Omental fat pad (tissue), 4 donors: ENCODE data around the gene TRA2B. TPM values are rescaled to one million over a fixed set of nuclear protein-coding genes. Genes with fewer than 3 reads are reported as not detected.

Source experiments
- ATAC-seq: fragments of 150-250 bp; one replicate; pipeline ENCODE4 v1.9.1; 2016; ENCODE audit warnings: mild to moderate bottlenecking, moderate library complexity; ENCODE audit not compliant: low FRiP score
- DNase-seq: peaks from one replicate; pipeline ENCODE4 v3.0.0-alpha.2; 2019; ENCODE audit warnings: low spot score
- CTCF ChIP-seq, 3 donors: fragments of 450-650 bp; IDR thresholded peaks; one replicate each; pipeline ENCODE4 v1.5.1; 2016 to 2017; ENCODE audit warnings: antibody characterized with exemption in 3 of 3, mild to moderate bottlenecking in 3 of 3, moderate library complexity in 2 of 3
- total RNA-seq, 4 donors: library from RNA; depleted of rRNA; stranded (reverse); fragments of >200 nt; gene quantifications; one replicate each; pipeline ENCODE4 v1.1.0, GENCODE V29; 2016

The TRA2B gene
- total RNA-seq, 4 donors from 2014 or later = 211 to 286 (median 223) TPM

- TF ChIP-seq CTCF (IDR thresholded peaks at IDR 0.05) = no peak
- ATAC-seq = no peak
- no peak for DNase-seq
Observed at GRCh38 chr3:185956244-185956643, 18.4 kb upstream of the TRA2B start.

- no peak for TF ChIP-seq CTCF (IDR thresholded peaks at IDR 0.05)
- DNase-seq = no peak
- ATAC-seq = no peak
Observed at GRCh38 chr3:185954366-185954723, 16.5 kb upstream of the TRA2B start.

- TF ChIP-seq CTCF (IDR thresholded peaks at IDR 0.05) = no peak
- DNase-seq (no peak), ATAC-seq (no peak)
Observed at GRCh38 chr3:185950728-185951127, 12.9 kb upstream of the TRA2B start.

- no peak for ATAC-seq
- DNase-seq = no peak
- TF ChIP-seq CTCF (IDR thresholded peaks at IDR 0.05) = no peak
Observed at GRCh38 chr3:185949515-185949914, 11.7 kb upstream of the TRA2B start.

GRCh38 chr3:185948292-185948691 is 10.5 kb upstream of the TRA2B start:
- TF ChIP-seq CTCF (IDR thresholded peaks at IDR 0.05) = no peak
- no peak for DNase-seq
- ATAC-seq = no peak

- no peak for TF ChIP-seq CTCF (IDR thresholded peaks at IDR 0.05)
- no peak for DNase-seq
- no peak for ATAC-seq
Observed at GRCh38 chr3:185943760-185944106, 5.9 kb upstream of the TRA2B start.

- peak in 2 of 3 donors; percentile 23 to 90 for TF ChIP-seq CTCF (IDR thresholded peaks at IDR 0.05)
- ATAC-seq (peak; percentile 96), DNase-seq (peak; percentile 73)
Observed at GRCh38 chr3:185942907-185943759, 5.3 kb upstream of the TRA2B start.
